Nephron progenitor cell (in vitro differentiated cells): ENCODE results near the gene HIGD1A.
A peak's percentile ranks its signal among the peaks of the same experiment; 100 is the strongest.

ENCODE experiments used
- DNase-seq: peaks from one replicate; pipeline ENCODE4 v3.0.0; 2021
- H3K27ac Mint-ChIP-seq: 2 replicates; pipeline ENCODE4 v1.8.0; 2021; ENCODE audit warnings: mild to moderate bottlenecking, moderate library complexity, mixed read lengths
- H3K27me3 Mint-ChIP-seq: 2 replicates; pipeline ENCODE4 v1.8.0; 2021; ENCODE audit warnings: mild to moderate bottlenecking, low read depth, mixed read lengths; ENCODE audit not compliant: poor library complexity
- H3K36me3 Mint-ChIP-seq: 2 replicates; pipeline ENCODE4 v1.8.0; 2021; ENCODE audit warnings: low read depth, mixed read lengths
- H3K4me1 Mint-ChIP-seq: 2 replicates; pipeline ENCODE4 v1.8.0; 2021; ENCODE audit warnings: mixed read lengths
- H3K4me3 Mint-ChIP-seq: 2 replicates; pipeline ENCODE4 v1.8.0; 2021; ENCODE audit warnings: mild to moderate bottlenecking, moderate library complexity, mixed read lengths
- H3K9me3 Mint-ChIP-seq: 2 replicates; pipeline ENCODE4 v1.8.0; 2021; ENCODE audit warnings: mild to moderate bottlenecking, moderate library complexity, mixed read lengths
- TF ChIP-seq, protein P1 (sequence below): fragments of 200-600 bp; sonication (generic); IDR thresholded peaks from 2 replicates; pipeline ENCODE4 v1.5.0; 2021; ENCODE audit warnings: antibody characterized with exemption

Gene HIGD1A

DNA sequence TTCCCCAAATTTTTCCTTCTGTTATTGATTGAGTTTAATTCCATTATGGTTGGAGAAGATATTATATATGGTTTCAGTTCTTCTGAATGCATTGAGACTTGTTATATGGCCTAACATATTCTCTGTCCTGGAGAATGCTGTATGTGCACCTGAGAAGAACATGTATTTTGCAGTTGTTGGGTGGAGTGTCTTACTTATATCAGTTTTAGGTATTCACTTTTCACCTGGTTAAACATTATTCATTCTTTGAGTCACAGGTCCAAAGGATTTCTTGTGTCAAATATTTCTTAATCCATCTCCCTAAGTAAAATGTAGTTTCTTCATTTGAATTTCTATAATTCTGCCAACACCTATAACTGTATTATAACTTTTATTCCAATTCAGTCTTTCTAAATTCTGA is 22.7 kb upstream of the HIGD1A start:
- H3K4me3 Mint-ChIP-seq, result no peak overlapping the region
- TF ChIP-seq, protein P1, sequence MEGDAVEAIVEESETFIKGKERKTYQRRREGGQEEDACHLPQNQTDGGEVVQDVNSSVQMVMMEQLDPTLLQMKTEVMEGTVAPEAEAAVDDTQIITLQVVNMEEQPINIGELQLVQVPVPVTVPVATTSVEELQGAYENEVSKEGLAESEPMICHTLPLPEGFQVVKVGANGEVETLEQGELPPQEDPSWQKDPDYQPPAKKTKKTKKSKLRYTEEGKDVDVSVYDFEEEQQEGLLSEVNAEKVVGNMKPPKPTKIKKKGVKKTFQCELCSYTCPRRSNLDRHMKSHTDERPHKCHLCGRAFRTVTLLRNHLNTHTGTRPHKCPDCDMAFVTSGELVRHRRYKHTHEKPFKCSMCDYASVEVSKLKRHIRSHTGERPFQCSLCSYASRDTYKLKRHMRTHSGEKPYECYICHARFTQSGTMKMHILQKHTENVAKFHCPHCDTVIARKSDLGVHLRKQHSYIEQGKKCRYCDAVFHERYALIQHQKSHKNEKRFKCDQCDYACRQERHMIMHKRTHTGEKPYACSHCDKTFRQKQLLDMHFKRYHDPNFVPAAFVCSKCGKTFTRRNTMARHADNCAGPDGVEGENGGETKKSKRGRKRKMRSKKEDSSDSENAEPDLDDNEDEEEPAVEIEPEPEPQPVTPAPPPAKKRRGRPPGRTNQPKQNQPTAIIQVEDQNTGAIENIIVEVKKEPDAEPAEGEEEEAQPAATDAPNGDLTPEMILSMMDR, result no peak
- peaks cover 4% of the 10 kb centered on the region for H3K36me3 Mint-ChIP-seq
- H3K27me3 Mint-ChIP-seq, result no peaks in the 10 kb centered on the region
- H3K4me1 Mint-ChIP-seq, result peaks cover 27% of the 10 kb centered on the region
- no peaks in the 10 kb centered on the region for H3K9me3 Mint-ChIP-seq
- no peak overlapping the region for H3K27ac Mint-ChIP-seq
- no peak for DNase-seq

DNA sequence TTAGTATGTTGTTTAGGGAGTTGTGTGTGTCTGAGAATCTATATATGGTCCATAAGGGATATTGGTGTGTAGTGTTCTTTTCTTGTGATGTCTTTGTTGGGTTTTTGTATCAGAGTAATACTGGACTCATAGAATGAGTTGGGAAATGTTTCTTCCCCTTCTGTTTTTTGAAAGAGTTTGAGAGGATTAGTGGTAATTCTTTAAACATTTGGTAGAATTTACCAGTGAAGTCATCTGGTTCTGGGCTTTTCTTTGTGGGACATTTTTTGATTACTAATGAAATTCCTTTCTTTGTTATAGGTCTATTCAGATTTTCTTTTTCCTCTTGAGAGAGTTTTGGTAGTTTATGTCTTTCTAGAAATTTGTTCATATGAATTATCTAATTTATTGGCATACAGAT is 21.9 kb upstream of the HIGD1A start:
- no peak overlapping the region for H3K27ac Mint-ChIP-seq
- DNase-seq, result no peak
- TF ChIP-seq, protein P1, result no peak
- H3K4me3 Mint-ChIP-seq, result no peak overlapping the region
- H3K9me3 Mint-ChIP-seq, result no peaks in the 10 kb centered on the region
- peaks cover 4% of the 10 kb centered on the region for H3K36me3 Mint-ChIP-seq
- peaks cover 23% of the 10 kb centered on the region for H3K4me1 Mint-ChIP-seq
- H3K27me3 Mint-ChIP-seq, result no peaks in the 10 kb centered on the region

DNA sequence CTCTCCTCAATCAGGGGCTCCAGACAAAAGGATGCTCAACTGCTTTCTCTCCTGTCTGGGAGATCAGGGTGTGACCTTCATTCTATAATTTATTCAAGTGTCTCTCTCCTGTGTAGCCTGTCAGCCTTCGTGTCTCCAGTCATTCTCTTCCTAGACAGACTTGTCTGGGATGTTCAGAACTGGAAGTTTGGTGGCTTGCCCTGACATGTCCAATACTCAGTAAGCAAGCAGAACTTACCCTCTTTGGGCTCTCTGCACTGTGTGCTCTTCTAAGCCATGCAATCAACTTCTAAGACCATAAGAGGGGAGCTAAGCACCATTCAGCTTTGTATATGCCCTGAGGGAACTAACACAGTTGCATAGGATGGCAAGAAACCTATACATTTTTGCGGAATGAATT is 19.1 kb upstream of the HIGD1A start:
- H3K36me3 Mint-ChIP-seq, result peaks cover 4% of the 10 kb centered on the region
- H3K9me3 Mint-ChIP-seq, result no peaks in the 10 kb centered on the region
- TF ChIP-seq, protein P1, result no peak
- H3K4me3 Mint-ChIP-seq, result no peak overlapping the region
- peak overlapping the region; percentile 93 for H3K27ac Mint-ChIP-seq
- H3K27me3 Mint-ChIP-seq, result no peaks in the 10 kb centered on the region
- H3K4me1 Mint-ChIP-seq, result peaks cover 24% of the 10 kb centered on the region
- DNase-seq, result no peak

DNA sequence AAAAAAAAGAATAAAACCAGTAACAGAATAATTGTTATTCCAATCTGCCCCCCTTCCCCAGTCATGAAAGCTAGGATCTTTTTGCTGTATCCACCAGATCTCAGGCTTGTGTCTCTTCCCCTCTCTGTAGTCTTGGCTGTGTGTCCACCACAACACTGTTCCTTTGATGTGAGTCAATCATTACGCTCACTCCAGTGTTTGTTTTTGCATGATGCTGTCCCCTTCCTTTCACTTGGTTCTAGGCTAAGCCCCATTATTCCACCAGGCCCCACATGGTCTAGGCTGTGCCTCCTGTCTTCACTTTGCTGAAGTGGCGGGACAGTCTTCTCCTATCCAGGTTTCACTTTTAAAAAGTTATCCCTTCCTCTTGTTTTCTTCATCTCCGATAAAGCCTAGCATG is 18.5 kb upstream of the HIGD1A start:
- Mint-ChIP-seq H3K4me3 (no peak overlapping the region), H3K9me3 (no peaks in the 10 kb centered on the region), H3K36me3 (peaks cover 4% of the 10 kb centered on the region), H3K27me3 (no peaks in the 10 kb centered on the region), H3K4me1 (peaks cover 22% of the 10 kb centered on the region), H3K27ac (peak overlapping the region; percentile 93)
- TF ChIP-seq, protein P1, result no peak
- DNase-seq, result no peak

DNA sequence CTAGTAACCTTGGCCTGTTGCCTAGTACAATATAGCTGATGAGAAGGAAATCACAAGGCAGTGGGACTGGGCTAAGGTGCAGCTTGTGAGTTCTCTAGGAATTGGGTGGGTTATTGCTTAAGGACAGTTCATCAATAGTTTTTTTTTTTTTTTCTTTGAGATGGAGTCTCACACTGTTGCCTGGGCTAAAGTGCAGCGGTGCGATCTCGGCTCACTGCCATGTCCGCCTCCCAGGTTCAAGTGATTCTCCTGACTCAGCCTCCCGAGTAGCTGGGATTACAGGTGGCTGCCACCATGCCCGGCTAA is 16.4 kb upstream of the HIGD1A start:
- peaks cover 19% of the 10 kb centered on the region for H3K4me1 Mint-ChIP-seq
- H3K36me3 Mint-ChIP-seq, result peaks cover 4% of the 10 kb centered on the region
- no peak for DNase-seq
- no peaks in the 10 kb centered on the region for H3K27me3 Mint-ChIP-seq
- TF ChIP-seq, protein P1, result no peak
- H3K27ac Mint-ChIP-seq, result no peak overlapping the region
- no peaks in the 10 kb centered on the region for H3K9me3 Mint-ChIP-seq
- H3K4me3 Mint-ChIP-seq, result no peak overlapping the region

DNA sequence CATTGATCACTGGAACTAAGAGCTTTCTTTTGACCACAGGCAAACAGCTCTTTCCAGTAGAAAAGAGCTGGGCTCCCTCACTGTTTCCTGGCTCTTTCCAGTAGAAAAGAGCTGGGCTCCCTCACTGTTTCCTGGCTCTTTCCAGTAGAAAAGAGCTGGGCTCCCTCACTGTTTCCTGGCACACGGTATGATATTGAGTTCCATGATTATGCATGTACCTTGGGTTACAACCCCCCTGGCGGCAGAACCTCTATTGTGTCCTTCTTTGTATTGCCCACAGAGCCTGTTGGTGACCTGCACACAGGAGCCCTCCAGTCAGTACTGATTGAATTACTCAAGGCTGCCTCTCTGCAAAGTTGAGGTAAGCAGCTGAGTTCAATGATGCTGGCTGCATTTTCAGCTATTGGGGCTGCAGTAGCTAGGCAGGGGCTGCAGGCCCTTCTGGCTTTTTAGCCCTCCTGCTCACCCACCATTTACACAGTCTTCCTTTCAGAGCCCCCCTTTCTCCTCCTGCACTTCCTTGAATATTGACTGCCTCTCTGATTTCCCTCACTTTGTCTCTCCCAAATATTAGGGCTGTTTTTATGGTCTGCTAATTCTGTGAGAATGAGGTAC is 15.2 kb upstream of the HIGD1A start:
- Mint-ChIP-seq H3K4me1 (peaks cover 26% of the 10 kb centered on the region), H3K9me3 (no peaks in the 10 kb centered on the region), H3K36me3 (peaks cover 2% of the 10 kb centered on the region), H3K27me3 (no peaks in the 10 kb centered on the region), H3K27ac (no peak overlapping the region), H3K4me3 (no peak overlapping the region)
- DNase-seq, result no peak
- TF ChIP-seq, protein P1, result no peak
